Stimulated activated CD4-positive, alpha-beta T cell treated with anti-CD3 and anti-CD28 coated beads, Interleukin-2, amount 100 ng/mL, for 4 hours (primary cell): ENCODE data around the gene TLX2.
"Not testable (repeated sequence)": the region's sequence is repeated elsewhere in the genome, so short reads cannot be mapped to it uniquely, and the experiment has no call there.

Experiments
- DNase-seq: peaks from one replicate; pipeline ENCODE4 v3.0.0-alpha.2; 2020; ENCODE audit warnings: low read depth

Gene TLX2

DNA sequence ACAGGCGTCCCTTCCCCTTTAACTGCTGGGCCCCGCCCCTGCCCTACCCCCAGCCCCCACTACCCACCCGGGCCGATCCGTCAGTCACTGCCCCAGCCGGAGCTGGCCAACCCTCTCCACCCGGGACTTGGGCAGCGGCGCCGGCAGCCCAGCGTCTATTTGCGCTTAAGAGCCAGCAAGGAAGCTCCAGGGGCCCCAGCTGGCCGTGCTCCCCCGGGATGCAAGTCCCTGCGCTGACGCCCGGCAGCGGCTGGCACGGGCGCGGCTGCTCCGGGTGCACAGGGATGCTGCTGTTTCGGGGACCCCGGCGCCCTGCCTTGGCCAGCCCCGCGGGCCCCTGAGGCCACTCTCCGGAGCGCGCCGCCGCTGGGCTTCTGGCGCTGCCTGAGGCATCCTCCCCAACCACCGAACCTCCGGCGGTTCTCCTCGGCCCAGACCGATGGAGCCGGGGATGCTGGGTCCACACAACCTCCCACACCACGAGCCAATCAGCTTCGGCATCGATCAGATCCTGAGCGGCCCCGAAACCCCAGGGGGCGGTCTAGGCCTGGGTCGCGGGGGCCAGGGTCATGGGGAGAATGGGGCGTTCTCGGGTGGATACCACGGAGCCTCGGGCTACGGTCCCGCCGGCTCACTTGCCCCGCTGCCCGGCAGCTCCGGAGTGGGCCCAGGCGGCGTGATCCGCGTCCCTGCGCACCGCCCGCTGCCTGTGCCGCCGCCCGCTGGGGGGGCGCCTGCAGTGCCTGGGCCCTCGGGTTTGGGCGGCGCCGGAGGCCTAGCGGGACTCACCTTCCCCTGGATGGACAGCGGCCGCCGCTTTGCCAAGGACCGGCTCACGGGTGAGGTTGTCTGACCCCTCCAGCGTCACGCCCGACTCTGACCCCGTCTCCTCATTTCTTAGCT, at the start of gene TLX2:
Gene TLX2, plus strand, starts transcription at position 83 of the 903 bp plus-strand sequence. Its CDS starts 357 bp downstream, at position 440.
- DNase-seq = no peak

DNA sequence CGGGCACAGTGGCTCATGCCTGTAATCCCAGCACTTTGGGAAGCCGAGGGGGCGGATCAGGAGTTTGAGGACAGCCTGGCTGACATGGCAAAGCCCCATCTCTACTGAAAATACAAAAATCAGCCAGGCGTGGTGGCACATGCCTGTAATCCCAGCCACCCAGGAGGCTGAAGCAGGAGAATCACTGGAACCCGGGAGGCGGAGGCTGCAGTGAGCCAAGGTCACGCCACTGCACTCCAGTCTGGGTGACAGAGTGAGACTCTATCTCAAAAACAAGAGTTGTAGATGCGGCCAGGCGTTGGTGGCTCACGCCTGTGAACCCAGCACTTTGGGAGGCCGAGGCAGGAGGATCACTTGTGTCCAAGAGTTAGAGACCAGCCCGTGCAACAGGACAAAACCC, 43.5 kb upstream of the TLX2 start:
- DNase-seq = not testable (repeated sequence)

DNA sequence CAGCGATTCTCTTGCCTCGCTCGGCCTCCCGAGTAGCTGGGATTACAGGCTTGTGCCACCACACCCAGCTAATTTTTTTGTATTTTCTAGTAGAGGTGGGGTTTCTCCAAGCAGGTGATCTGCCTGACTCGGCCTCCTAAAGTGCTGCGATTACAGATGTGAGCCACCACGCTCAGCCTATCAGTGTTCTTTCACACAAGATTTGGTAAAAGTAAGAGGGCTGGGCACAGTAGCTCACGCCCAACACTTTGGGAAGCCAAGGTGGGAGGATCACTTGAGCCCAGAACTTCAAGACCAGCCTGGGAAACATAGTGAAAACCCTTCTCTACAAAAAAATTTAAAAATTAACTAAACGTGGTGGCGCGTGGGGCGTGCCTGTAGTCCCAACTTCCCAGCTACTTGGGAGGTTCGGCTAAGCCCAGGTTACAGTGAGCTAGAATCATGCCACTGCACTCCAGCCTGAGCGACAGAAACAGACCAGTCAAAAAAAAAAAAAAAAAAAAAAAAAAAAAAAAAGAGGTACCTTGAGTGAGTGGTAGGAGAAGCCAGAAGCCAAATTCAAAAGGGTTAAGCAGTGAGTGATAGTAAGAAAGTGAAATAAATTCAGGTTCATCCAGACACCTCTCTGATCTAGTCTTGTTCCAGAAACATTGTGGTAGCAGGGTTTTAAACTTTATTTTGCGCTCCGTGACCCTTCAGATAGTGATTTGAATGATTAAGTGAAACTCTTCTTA, 42.8 kb upstream of the TLX2 start:
- no peak for DNase-seq

DNA sequence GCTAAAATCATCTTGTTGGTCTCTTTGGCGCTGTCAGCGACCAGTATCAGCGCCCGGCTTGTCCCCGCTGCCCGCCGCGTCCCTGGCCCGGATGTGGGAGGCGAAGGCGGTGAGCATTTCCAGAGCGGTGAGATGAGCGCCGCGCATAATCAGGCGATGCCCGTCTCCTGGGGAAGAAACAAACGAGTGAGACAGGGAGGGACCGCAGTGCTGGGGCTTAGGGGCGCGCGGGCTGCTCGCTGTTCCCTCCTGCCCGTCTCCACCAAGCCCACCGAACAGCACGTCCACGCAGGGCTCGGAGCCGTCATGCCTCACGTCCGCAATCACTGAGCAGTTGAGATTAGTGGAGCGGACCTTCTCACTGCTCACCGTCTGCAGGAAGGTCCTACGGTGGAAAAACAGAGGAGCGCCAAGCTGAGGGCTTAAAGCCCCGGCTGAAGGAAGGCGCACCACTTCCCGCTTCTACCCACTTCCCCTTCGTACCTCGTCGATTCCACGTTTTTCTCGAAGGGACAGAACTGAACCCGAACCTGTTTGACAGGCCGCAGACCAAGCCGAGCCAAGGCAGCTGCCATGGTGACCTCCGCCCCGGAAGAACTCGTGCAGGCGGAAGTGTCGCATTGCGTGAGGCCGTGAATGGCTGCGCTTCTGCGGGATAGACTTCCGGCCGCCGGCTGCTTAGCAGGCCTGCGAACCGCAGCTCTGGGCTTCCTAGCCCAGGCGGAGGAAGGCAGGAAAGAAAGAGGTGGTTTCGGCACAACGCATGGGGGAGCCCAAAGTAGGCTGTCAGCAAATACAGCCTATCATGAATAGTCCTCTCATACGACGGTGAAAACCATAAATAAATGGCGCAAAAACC, 41.9 kb upstream of the TLX2 start, which contains the start of gene MRPL53:
Gene MRPL53, minus strand, starts transcription at position 595 of the 859 bp plus-strand sequence. Its CDS starts 20 bp downstream, at position 575.
- DNase-seq = peak; percentile 92

DNA sequence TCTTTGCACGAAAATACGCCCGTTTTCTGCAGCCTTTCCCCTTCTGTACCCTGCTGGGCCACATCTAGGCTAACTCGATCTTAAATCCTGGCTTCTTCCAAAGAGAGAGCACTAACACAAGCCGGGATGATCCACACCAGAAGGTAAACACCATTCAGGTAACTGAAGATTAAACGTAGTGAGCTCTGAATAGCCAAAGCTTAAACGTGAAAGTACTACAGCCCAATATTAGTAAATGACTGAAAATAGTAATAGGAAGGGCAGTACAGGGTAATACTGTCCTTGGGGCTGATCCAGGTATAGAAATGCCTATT, 41.3 kb upstream of the TLX2 start:
- no peak for DNase-seq

DNA sequence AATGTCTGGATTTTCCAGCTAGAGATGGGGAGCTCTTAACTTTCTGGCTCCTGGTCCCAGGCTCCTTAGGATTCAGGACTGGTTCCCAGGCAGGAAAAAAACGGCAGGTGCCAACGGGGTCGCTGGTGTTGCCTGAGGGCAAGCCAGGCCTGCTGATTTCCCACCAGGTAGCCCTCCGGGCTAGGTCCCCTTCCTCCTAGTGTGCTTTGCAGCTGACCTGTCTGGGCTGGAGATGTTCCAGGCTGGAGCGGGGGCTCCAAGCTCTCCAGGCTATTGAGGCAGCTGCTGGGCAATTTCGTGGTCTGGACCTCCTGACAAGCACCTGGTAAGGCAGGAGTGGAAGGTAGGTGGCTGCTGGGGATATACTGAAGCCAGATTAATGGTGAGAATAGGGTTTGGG, 39.8 kb upstream of the TLX2 start:
- no peak for DNase-seq

DNA sequence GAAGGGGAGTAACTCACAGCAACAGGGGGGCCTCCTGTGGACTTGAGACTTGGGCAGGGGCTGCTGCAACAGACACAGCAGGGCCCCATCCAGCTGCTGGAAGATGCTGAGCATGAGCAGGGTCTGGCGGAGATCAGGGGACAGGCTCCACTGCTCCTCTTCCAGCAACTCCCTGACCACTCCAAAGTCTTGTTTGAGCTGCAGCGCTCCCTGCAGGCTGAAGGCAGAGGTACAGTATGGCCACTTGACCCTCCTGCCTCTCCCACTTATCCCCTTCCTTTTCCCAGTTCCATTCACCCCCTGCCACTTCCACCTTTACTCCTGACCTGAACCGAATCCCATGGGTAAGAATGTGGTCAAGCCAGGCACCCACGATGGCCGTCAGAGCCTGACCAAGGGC, 39.4 kb upstream of the TLX2 start:
- DNase-seq = no peak

DNA sequence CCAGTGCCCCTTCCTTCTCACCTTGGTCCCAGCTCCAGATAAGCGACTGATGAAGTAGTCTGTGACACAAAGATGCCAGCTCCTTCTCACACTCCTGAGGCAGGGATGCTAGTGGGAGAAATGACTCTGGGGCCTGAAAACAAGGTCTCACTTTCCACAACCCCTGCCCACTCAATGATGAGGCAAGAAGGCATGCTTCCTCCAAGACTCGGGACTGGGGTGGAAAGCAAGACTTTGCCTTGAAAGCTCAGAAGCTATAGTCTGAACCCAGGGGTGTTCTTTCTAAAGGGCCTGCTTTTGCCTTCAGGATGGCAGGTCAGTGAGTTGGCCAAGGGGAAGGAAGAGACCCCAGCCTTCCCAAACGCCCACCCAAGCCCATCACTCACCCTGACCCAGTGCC, 32.8 kb upstream of the TLX2 start:
- DNase-seq = no peak

DNA sequence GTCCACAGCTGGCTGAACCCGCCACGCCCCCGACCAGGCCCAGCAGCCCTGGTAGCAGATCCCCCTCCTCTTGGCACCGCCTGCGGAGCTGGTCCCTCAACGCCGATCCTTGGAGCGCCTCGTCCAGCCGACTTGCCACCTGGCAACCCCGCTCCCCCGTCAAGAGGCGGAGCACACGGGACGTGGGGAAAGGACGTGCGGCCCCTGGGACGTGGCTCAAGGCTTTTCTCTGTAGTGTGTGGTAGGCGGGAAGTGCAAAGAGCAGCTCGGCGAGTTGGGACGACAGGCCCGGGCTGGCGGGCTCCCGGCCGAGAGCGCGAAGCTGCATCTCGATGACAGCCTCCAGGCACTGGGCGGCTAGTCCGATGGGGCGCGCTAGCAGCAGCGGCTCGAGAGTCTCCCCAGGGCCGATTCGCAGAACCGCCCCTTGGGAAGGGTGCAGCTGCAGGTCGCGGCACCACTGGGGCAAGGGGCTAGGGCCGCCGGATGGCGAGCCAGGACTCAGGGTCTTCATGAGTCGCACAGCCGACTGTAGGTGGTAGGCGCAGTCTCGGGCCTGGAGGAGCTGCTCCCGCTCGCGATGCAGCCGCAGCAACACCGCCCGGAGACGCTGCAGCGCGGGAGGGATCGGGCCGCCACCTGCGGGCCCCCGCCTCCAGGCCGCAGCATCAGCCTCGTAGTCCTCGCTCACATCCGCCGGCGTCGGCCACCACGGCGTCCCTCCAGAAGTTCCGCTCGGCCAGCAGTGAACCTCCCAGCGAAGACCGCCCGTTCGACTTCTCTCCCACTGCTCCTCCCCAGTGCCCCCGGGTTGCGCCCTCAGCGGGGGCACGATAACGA, 32.1 kb upstream of the TLX2 start:
- DNase-seq = no peak

DNA sequence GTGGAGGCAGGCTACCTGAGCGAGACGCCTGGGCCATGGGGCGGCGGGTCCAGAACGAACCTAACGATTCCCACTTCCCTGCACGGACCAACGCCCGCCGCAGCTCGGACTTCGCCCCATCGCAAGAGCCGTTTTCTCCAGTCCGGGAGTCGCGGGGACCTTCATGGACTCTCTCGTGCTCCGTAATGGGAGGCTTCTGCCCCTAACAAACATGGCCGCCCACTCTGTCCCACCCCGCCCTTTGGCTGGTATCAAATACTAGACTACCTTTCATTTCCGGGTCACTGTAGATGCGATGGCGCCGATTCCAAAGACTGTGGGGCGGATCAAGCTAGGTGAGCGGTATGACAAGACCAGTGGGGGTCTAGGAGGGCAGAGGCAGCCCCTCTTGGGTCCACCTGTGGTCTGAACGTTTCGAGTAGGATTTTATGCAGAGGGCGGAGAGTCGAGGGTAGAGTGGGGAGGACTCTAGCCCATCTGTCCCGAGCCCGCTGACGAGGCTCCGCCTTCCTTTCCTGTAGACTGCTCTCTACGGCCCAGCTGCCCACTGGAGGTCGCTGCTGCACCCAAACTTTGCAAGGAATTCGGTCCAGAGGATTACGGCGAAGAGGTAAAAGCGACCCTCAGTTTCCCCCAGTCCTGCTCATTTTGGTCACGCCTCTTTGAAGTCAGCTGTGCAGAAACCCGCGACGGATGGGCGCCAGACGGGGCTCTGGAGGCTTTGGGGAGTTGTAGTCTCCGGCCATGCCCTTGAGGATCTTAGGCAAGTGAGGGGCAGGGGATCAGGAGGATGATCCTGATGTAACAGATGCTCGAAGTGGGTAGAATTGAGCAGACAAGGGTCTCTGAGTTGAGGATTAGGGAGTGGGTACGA, 31.2 kb upstream of the TLX2 start, which contains the start of the genes CCDC142 and TTC31:
Gene CCDC142, minus strand, starts transcription at position 198 of the 874 bp plus-strand sequence. Its CDS starts 161 bp downstream, at position 37.
Gene TTC31, plus strand, starts transcription at position 281 of the 874 bp plus-strand sequence. Its CDS starts 15 bp downstream, at position 296.
- peak; percentile 89 for DNase-seq

GRCh38 chr2:74483675-74484164, 30.5 kb upstream of the TLX2 start:
- DNase-seq = not testable (repeated sequence)

DNA sequence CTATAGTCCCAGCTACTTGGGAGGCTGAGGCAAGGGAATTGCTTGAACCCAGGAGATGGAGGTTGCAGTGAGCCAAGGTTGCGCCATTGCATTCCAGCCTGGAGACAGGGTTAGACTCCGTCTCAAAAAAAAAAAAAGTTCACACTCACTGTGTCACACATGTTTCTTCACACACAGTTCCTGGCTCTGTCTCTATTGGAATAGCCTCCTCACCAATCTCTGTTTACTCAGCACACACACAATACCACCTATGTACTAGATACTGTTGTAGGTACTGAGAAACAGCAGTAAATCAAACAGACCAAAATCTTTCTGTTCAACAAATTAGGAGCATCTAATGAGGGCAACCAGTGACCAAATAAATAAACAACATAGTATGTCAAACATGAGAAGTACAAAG, 28.1 kb upstream of the TLX2 start:
- no peak for DNase-seq

DNA sequence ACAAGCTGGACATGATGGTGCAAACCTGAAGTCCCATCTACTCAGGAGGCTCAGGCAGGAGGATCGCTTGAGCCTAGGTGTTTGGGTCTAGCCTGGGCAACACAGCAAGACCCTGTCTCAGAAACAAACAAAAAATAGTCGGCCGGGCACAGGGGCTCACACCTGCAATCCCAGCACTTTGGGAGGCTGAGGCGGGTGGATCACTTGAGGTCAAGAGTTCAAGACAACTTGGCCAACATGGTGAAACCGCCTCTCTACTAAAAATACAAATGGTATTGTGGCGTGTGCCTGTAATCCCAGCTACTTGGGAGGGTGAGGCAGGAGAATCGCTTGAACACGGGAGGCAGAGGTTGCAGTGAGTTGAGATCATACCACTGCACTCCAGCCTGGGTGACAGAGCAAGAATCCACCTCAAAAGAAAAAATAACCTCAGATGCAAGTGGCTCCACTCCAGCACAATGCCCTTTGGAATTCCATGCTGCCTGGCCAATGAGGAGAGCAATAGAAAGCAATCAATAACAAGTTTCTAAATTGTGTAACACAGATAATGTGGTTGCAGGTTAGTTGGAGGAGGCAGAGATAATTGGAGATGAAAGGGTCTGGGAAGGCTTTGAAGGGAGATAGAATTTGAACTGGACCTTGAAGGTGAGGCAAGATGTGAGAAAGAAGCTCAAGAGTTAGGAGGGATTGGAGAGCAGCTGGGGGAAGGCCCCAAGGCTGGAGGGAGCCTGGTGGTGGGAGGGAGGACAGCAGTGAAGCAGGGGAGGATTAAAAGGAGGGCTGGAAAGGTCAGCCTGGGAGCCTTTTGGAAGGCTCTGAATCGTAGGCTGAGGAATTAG, 25.4 kb upstream of the TLX2 start:
- DNase-seq = no peak

- no peak for DNase-seq
These were observed 24.3 kb upstream of the TLX2 start for GRCh38 chr2:74489906-74490305.

DNA sequence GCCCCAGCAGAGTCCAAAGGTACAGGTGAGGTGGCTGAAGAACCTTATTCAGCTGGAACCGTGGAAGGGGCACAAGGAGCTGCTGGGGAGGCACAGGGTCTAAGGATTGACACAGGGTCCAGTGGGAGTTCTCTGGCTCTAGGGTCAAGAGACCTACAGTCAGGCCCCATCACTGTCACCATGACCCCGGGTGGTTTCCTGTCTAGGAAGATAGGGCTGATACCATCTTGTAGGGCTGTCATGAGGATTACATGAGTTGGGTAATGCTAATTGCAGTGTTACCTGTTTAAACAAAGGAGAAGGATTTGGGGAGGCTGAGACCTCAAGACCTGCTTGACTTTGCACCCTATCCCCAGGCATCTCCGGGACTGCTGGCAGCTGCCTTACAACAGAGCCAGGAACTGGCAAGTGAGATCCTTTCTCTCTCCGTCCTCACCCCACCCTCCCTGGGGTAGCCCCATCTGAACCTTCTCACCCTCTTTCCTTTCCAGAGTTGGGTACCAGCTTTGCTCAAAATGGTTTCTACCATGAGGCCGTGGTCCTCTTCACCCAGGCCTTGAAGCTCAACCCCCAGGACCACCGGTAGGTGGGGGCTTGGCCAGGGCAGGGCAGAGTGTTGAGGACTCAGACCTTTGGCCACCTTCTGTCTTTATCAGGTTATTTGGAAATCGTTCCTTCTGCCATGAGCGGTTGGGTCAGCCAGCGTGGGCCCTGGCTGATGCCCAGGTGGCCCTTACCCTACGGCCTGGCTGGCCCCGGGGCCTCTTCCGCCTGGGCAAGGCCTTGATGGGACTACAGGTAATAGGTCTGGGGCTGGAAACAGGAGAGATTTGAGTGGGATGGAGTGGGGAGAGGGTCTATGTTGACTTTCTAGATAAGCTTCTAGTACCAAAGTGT, 22.4 kb upstream of the TLX2 start:
- no peak for DNase-seq

DNA sequence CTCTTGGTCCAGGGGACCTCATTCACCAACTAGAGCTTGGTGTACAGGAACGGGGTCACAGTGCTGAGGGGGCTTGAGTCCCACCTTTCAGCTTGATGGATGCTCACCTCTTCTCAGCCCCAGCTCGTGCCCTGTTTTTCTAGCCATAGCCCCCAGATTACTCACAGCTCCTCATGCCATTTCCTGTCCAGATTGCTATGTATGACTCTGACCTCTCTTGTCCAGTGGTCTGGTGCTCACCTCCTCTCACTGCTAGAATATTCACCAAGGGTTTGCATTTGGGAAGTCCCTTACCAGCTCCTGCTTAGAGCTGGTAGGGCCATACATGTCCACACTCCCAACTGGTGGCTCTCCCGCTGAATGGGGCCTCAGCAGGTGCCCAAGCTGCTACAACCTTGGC, 20.7 kb upstream of the TLX2 start:
- no peak for DNase-seq

GRCh38 chr2:74495440-74495839, 18.8 kb upstream of the TLX2 start:
- DNase-seq = no peak
